ENCODE results near the gene AP2A2.

Gene AP2A2

GRCh38 chr11:926341-926916 lies 759 bp downstream of the AP2A2 start:
- DNase-seq: no peak

GRCh38 chr11:927871-928270 lies 2.2 kb downstream of the AP2A2 start:
- no peak for DNase-seq

- DNase-seq: no peak
Observed at GRCh38 chr11:928786-929185, 3.1 kb downstream of the AP2A2 start.

GRCh38 chr11:929405-929804 lies 3.7 kb downstream of the AP2A2 start:
- DNase-seq: no peak

- no peak for DNase-seq
Observed at GRCh38 chr11:931385-931784, 5.7 kb downstream of the AP2A2 start.

- DNase-seq: no peak
Observed at GRCh38 chr11:932435-932834, 6.8 kb downstream of the AP2A2 start.

GRCh38 chr11:933142-933851 lies 7.6 kb downstream of the AP2A2 start:
- peak; percentile 67 for DNase-seq

- no peak for DNase-seq
Observed at GRCh38 chr11:933936-934335, 8.3 kb downstream of the AP2A2 start.

GRCh38 chr11:934527-934926 lies 8.9 kb downstream of the AP2A2 start:
- DNase-seq: no peak

- DNase-seq: no peak
Observed at GRCh38 chr11:936199-936598, 10.5 kb downstream of the AP2A2 start.

- peak; percentile 73 for DNase-seq
Observed at GRCh38 chr11:937841-938261, 12.2 kb downstream of the AP2A2 start.

- DNase-seq: no peak
Observed at GRCh38 chr11:940496-941135, 14.9 kb downstream of the AP2A2 start.

GRCh38 chr11:942823-943222 lies 17.2 kb downstream of the AP2A2 start:
- DNase-seq: no peak

- DNase-seq: peak; percentile 41
Observed at GRCh38 chr11:944711-945470, 19.2 kb downstream of the AP2A2 start.

- DNase-seq: peak; percentile 90
Observed at GRCh38 chr11:945986-946385, 20.3 kb downstream of the AP2A2 start.

- no peak for DNase-seq
Observed at GRCh38 chr11:947744-948143, 22.1 kb downstream of the AP2A2 start.

GRCh38 chr11:951507-951906 lies 25.8 kb downstream of the AP2A2 start:
- no peak for DNase-seq

GRCh38 chr11:952406-953385 lies 27.0 kb downstream of the AP2A2 start:
- no peak for DNase-seq

GRCh38 chr11:953512-953911 lies 27.8 kb downstream of the AP2A2 start:
- DNase-seq: no peak

- no peak for DNase-seq
Observed at GRCh38 chr11:954392-955153, 28.9 kb downstream of the AP2A2 start.
